Hematopoietic multipotent progenitor cell (in vitro differentiated cells): ENCODE measurements around the gene BMX. TPM values are rescaled to one million over a fixed set of nuclear protein-coding genes. Genes with fewer than 3 reads are reported as not detected.

Experiments
- DNase-seq, 3 donors: peaks; one replicate each; pipeline ENCODE4 v3.0.0-alpha.2; 2011 to 2015; ENCODE audit warnings: low read depth in 2 of 3, low spot score in 2 of 3
- total RNA-seq: library from RNA; depleted of rRNA; stranded (reverse); fragments of >200 nt; gene quantifications from one replicate; pipeline ENCODE4 v1.2.3, GENCODE V29; 2012

Gene BMX
- total RNA-seq, 1 donor = 0.27 TPM

- no peak for DNase-seq
These were observed 66.7 kb downstream of the BMX start for GRCh38 chrX:15567267-15567666.

- DNase-seq = peak in 1 of 3 donors; percentile 5
These were observed 67.4 kb downstream of the BMX start for GRCh38 chrX:15567886-15568616.

GRCh38 chrX:15570145-15570544, 69.5 kb downstream of the BMX start:
- DNase-seq = no peak

- no peak for DNase-seq
These were observed 73.4 kb downstream of the BMX start for GRCh38 chrX:15574017-15574416.

GRCh38 chrX:15576019-15576418, 75.4 kb downstream of the BMX start:
- DNase-seq = no peak

GRCh38 chrX:15579778-15580747, 79.5 kb downstream of the BMX start:
- DNase-seq = no peak

GRCh38 chrX:15594371-15594770, 93.8 kb downstream of the BMX start:
- no peak for DNase-seq

- DNase-seq = no peak
These were observed 97.4 kb downstream of the BMX start for GRCh38 chrX:15598026-15598425.

GRCh38 chrX:15599461-15599860, 98.9 kb downstream of the BMX start:
- no peak for DNase-seq

- DNase-seq = no peak
These were observed 99.4 kb downstream of the BMX start for GRCh38 chrX:15600049-15600448.

- no peak for DNase-seq
These were observed 100.1 kb downstream of the BMX start, which contains the start of gene ACE2 for GRCh38 chrX:15600745-15601144. Gene ACE2, minus strand, starts transcription at chrX:15600960. Its CDS starts 49 bp downstream, at chrX:15600911.

- no peak for DNase-seq
These were observed 101.3 kb downstream of the BMX start for GRCh38 chrX:15601932-15602331.

- DNase-seq = no peak
These were observed 102.2 kb downstream of the BMX start for GRCh38 chrX:15602761-15603160.

GRCh38 chrX:15605226-15605625, 104.6 kb downstream of the BMX start:
- DNase-seq = no peak

Other genes starting within 250 kb of the BMX start
- 27.2 TPM for gene ASB9, start 230.7 kb upstream of the BMX start, total RNA-seq
- gene ASB11, start 185.2 kb upstream of the BMX start, total RNA-seq = under 0.01 TPM
- gene PIGA, start 165.3 kb upstream of the BMX start, total RNA-seq = 15.6 TPM
- not detected for gene VEGFD, start 116.4 kb upstream of the BMX start, total RNA-seq
- 4.3 TPM for gene PIR, start 7.5 kb upstream of the BMX start, total RNA-seq
- gene ACE2, start 100.2 kb downstream of the BMX start, total RNA-seq = not detected
- gene CLTRN, start 164.0 kb downstream of the BMX start, total RNA-seq = 0.27 TPM
- 41.5 TPM for gene CA5B, start 237.5 kb downstream of the BMX start, total RNA-seq